Measurements from ENCODE around the gene RRM2.

The RRM2 gene

DNA sequence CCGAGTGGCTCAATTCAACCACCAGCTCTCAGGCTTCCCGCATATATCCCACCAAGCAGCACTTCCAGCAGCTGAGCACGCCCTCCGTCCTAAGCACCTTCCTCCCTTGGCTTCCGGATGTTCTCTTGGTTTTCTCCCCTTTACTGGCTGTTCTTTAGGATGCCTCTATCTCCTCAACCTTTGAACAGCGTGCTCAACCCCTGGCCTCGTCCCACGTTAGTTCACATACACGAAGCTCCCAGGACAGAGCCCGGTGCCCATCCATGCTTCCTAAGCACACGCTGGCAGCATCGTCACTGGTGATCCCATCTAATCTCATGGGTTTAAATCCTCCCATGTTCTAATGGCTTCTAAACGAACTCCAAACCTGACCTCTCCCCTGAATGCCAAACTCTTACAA is 46.0 kb upstream of the RRM2 start:
- Histone ChIP-seq H3K79me2 (no peaks in the 10 kb centered on the region), H2AFZ (no peak overlapping the region), H3K9ac (no peak overlapping the region), H3K36me3 (ENCODE audit: control insufficient read depth, insufficient read depth, low read length) (no peaks in the 10 kb centered on the region), H3K4me3 (ENCODE audit: low read depth, low read length) (no peak overlapping the region), H3K27me3 (ENCODE audit: control insufficient read depth, insufficient read depth, low read length) (no peaks in the 10 kb centered on the region), H3K4me1 (no peaks in the 10 kb centered on the region), H3K4me2 (ENCODE audit: low read length) (no peak overlapping the region), H3K9me3 (ENCODE audit: control insufficient read depth, low read length) (no peaks in the 10 kb centered on the region), H3K27ac (no peak overlapping the region)
- TF ChIP-seq, protein P1, sequence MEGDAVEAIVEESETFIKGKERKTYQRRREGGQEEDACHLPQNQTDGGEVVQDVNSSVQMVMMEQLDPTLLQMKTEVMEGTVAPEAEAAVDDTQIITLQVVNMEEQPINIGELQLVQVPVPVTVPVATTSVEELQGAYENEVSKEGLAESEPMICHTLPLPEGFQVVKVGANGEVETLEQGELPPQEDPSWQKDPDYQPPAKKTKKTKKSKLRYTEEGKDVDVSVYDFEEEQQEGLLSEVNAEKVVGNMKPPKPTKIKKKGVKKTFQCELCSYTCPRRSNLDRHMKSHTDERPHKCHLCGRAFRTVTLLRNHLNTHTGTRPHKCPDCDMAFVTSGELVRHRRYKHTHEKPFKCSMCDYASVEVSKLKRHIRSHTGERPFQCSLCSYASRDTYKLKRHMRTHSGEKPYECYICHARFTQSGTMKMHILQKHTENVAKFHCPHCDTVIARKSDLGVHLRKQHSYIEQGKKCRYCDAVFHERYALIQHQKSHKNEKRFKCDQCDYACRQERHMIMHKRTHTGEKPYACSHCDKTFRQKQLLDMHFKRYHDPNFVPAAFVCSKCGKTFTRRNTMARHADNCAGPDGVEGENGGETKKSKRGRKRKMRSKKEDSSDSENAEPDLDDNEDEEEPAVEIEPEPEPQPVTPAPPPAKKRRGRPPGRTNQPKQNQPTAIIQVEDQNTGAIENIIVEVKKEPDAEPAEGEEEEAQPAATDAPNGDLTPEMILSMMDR (IDR thresholded peaks at IDR 0.05): no peak

DNA sequence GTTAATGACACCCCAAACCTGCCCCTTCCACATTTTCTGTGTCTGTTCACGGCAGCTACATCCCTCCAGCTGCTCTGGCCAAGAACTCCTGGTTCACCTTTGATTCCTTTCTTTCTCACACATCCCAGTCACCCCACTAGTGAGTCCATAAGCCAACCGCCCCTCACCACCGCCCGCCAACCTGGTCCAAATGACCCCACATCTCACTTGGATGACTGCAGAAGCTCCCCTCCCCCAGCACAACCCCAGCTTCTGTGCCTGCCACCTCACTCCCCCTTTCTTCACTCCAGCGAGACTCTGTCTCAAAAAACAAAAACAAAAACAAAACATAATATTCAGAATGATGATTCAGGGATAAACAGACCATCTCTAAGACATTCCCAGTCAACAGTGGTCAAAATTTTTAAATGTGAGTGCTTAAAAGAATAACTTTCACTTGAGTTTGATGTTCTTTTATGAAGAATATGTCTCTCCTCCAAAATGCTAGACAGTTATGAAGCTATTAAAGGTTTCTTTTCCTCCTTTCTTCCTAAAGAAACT is 45.5 kb upstream of the RRM2 start:
- H3K9ac ChIP-seq: no peak overlapping the region
- no peaks in the 10 kb centered on the region for H3K4me1 ChIP-seq
- no peaks in the 10 kb centered on the region for H3K27me3 ChIP-seq (ENCODE audit: control insufficient read depth, insufficient read depth, low read length)
- no peak overlapping the region for H3K4me2 ChIP-seq (ENCODE audit: low read length)
- H3K36me3 ChIP-seq (ENCODE audit: control insufficient read depth, insufficient read depth, low read length): no peaks in the 10 kb centered on the region
- TF ChIP-seq, protein P1 (IDR thresholded peaks at IDR 0.05): no peak
- no peak overlapping the region for H2AFZ ChIP-seq
- H3K4me3 ChIP-seq (ENCODE audit: low read depth, low read length): no peak overlapping the region
- H3K27ac ChIP-seq: no peak overlapping the region
- no peaks in the 10 kb centered on the region for H3K79me2 ChIP-seq
- H3K9me3 ChIP-seq (ENCODE audit: control insufficient read depth, low read length): no peaks in the 10 kb centered on the region

DNA sequence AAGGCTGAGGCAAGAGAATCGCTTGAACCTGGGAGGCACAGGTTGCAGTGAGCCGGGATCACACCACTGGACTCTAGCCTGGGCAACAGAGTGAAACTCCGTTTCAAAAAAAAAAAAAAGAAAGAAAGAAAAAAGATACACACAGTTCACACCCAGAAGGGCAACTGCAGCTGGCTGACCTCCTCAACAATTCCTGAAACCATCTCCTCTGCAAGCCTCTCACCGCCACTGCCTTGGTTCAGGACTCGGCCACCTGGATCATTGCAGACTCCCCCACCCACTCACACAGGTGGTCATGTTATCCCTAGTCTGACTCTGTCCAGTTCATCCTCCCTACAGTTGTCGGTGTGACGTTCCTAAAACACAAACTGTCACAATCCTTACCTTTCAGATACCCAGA is 44.5 kb upstream of the RRM2 start:
- Histone ChIP-seq H3K4me2 (ENCODE audit: low read length) (no peak overlapping the region), H3K36me3 (ENCODE audit: control insufficient read depth, insufficient read depth, low read length) (no peaks in the 10 kb centered on the region), H2AFZ (no peak overlapping the region), H3K27me3 (ENCODE audit: control insufficient read depth, insufficient read depth, low read length) (no peaks in the 10 kb centered on the region), H3K4me3 (ENCODE audit: low read depth, low read length) (no peak overlapping the region), H3K79me2 (no peaks in the 10 kb centered on the region), H3K27ac (no peak overlapping the region), H3K4me1 (no peaks in the 10 kb centered on the region), H3K9me3 (ENCODE audit: control insufficient read depth, low read length) (no peaks in the 10 kb centered on the region), H3K9ac (no peak overlapping the region)
- TF ChIP-seq, protein P1 (IDR thresholded peaks at IDR 0.05): no peak

DNA sequence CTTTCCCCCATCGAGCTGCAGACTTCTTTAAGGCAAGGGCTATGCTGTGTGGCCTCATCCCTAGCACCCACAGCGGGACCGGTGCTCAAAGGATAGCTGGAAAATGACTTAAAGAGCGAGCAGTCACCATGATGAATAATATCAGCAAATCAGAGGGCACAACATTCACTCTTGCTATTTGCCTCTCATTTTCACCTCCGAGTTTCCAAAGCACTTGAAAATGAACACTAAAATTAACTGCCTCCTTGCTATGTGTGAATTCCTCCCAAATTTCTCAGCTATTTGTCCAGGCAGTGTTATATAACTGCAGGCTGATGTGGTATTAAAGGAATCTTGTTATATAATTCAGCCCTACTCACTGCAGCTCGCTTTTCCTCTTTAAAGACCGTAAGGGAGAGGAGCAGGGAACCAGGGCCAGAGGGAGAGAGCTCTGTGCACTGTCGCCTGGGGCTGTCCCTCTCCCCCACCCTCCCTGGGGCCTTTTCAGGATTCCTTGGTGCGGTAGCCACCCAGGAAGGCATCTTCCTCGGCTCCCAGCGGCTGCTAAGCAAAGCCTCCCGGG is 43.8 kb upstream of the RRM2 start:
- Histone ChIP-seq H3K9ac (no peak overlapping the region), H3K79me2 (no peaks in the 10 kb centered on the region), H3K4me3 (ENCODE audit: low read depth, low read length) (peak overlapping the region; percentile 17), H3K4me2 (ENCODE audit: low read length) (peak overlapping the region; percentile 53), H3K9me3 (ENCODE audit: control insufficient read depth, low read length) (no peaks in the 10 kb centered on the region), H2AFZ (peak overlapping the region; percentile 72), H3K27ac (peak overlapping the region; percentile 3), H3K36me3 (ENCODE audit: control insufficient read depth, insufficient read depth, low read length) (no peaks in the 10 kb centered on the region), H3K27me3 (ENCODE audit: control insufficient read depth, insufficient read depth, low read length) (peaks cover under 1% of the 10 kb centered on the region), H3K4me1 (no peaks in the 10 kb centered on the region)
- TF ChIP-seq, protein P1 (IDR thresholded peaks at IDR 0.05): no peak

DNA sequence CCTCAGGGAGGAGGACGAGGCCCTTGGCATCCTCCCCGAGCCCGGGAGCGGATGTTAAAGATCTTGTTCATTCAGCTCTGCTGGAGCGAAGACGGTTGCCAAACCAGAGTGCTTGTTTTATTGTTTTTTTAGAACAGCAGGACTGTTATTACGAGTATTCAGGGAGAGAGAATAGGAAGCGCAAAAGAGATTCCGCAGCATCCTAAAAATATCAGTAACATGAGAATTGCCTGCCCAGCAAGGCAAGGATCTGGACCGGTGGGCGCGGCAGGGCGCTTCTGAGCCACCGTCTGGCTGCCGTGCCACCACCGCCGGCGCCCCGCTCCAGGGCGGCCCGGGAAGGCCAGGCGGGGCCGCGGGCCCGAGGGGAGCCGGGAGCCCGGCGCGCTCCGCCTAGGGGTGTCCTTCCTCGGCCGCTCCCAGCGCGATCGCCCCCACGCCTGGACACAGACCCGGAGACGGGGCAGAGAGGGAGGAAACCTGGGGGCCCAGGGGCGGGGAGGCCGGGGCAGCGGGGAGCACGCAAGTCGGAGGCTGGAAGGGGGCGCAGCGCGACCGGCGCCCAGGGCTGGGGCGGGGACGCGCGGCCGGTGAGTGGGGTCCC is 43.2 kb upstream of the RRM2 start:
- Histone ChIP-seq H2AFZ (peak overlapping the region; percentile 72), H3K79me2 (no peaks in the 10 kb centered on the region), H3K9ac (no peak overlapping the region), H3K27me3 (ENCODE audit: control insufficient read depth, insufficient read depth, low read length) (peaks cover 2% of the 10 kb centered on the region), H3K4me3 (ENCODE audit: low read depth, low read length) (peak overlapping the region; percentile 17), H3K36me3 (ENCODE audit: control insufficient read depth, insufficient read depth, low read length) (no peaks in the 10 kb centered on the region), H3K4me1 (no peaks in the 10 kb centered on the region), H3K9me3 (ENCODE audit: control insufficient read depth, low read length) (no peaks in the 10 kb centered on the region), H3K4me2 (ENCODE audit: low read length) (peak overlapping the region; percentile 53), H3K27ac (peak overlapping the region; percentile 3)
- TF ChIP-seq, protein P1 (IDR thresholded peaks at IDR 0.05): no peak

All from parathyroid adenoma (tissue), 2 donors.